GM21528 (cell line): ENCODE data around the gene IGSF23.
"Not testable (repeated sequence)": the region's sequence is repeated elsewhere in the genome, so short reads cannot be mapped to it uniquely, and the experiment has no call there.

Experiments used
- ATAC-seq: cut with Tn5 transposase; IDR thresholded peaks from one replicate; pipeline ENCODE4 v1.9.1; 2021; ENCODE audit warnings: mild to moderate bottlenecking, moderate library complexity; ENCODE audit not compliant: unreplicated experiment, low FRiP score

IGSF23 gene

GRCh38 chr19:44658069-44658733, 44.8 kb downstream of the IGSF23 start:
- no peak for ATAC-seq

DNA sequence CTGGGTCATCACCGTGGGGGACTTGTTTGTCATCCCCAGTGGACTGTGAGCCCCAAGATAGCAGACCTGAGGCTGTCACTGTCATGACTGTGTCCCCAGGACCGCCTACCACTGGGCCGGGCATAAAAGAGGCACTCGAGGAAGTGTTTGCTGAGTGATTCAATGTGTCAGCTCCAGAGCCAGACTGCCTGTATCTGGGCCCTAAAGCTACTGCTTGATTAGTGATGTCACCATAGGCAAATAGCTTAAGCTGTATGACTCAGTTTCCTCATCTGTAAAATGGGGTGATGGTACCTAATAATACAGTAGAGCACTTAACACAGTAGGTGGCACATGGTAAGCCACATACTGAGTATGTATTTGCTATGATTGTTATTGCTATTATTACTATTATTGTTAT, 46.7 kb downstream of the IGSF23 start:
- ATAC-seq = no peak

DNA sequence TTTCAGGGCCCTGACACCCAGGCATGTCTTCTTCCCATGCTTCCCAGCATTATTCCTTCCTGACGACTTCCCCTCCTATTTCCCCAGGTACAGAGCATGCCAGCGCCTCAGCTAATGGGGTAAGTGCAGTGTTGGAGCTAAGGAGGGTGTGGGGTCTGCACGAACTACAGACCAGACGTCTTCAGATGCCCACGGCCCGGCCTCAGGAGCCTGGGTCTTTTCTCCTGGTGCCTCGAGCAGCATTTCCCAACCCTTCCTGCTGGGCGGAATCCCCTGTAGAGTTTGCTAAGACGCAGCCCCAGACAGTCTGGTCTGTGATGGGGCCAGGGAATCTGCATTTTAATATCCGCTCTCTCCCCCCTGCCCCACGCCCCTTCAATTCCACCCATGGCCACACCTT, 47.8 kb downstream of the IGSF23 start:
- no peak for ATAC-seq

- no peak for ATAC-seq
These were observed 48.5 kb downstream of the IGSF23 start for GRCh38 chr19:44661904-44662303.

DNA sequence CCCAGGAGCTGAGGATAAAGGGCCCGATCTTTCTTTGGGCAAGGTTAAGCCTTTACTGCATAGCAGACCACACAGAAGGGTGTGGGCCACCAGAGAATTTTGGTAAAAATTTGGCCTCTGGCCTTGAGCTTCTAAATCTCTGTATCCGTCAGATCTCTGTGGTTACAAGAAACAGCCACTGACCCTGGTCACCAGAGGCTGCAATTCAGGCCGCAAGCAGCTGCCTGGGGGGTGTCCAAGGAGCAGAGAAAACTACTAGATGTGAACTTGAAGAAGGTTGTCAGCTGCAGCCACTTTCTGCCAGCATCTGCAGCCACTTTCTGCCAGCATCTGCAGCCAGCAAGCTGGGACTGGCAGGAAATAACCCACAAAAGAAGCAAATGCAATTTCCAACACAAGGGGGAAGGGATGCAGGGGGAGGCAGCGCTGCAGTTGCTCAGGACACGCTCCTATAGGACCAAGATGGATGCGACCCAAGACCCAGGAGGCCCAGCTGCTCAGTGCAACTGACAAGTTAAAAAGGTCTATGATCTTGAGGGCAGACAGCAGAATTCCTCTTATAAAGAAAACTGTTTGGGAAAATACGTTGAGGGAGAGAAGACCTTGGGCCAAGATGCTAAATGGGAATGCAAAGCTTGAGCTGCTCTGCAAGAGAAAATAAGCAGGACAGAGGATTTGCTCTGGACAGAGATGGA, 49.5 kb downstream of the IGSF23 start:
- no peak for ATAC-seq

DNA sequence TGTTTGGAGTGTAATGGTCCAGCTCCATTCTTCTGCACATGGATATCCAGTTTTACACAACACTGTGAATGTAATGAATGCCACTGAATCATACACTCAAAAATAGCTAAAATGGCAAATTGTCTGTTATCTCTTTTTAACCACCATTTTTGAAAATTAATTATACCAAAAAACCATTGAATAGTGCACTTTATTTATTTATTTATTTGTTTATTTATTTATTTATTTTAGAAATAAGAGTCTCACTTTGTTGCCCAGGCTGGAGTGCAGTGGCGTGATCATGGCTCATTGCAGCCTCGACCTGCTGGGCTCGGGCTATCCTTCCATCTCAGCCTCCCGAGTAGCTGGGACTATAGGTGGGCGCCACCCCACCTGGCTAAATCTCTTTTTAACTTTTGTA, 50.6 kb downstream of the IGSF23 start:
- ATAC-seq = no peak

- ATAC-seq = no peak
These were observed 51.6 kb downstream of the IGSF23 start for GRCh38 chr19:44664976-44665375.

DNA sequence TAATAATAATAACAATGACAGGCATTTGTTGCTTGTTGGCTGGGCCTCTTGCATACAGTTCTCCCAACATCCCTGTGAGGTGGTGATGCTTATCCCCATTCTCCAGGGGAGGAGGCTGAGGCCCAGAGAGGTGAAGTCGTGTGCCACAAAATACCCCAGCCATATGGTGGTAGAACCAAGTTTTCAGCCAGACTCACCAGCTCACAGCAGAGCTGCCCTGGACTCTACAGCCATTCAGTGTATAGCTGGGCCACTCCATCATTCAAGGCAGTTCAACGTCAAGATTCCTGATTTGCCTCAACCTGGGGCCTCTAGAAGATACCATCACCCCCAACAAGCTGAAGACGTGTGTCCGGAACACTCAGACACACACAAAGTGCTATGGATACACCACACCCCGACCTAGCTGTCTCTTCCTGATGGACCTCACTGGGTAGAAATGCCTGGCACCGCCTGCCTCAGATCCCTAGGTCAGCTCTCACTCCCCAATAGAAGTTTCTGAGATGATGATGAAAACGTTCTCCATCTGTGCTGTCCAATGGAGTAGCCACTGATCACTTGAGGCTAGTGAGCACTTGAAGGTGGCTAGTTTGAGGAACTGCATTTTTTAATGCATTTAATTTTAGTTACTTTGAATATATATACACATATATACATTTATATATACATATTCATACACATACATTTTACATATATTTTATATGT, 53.6 kb downstream of the IGSF23 start:
- no peak for ATAC-seq

DNA sequence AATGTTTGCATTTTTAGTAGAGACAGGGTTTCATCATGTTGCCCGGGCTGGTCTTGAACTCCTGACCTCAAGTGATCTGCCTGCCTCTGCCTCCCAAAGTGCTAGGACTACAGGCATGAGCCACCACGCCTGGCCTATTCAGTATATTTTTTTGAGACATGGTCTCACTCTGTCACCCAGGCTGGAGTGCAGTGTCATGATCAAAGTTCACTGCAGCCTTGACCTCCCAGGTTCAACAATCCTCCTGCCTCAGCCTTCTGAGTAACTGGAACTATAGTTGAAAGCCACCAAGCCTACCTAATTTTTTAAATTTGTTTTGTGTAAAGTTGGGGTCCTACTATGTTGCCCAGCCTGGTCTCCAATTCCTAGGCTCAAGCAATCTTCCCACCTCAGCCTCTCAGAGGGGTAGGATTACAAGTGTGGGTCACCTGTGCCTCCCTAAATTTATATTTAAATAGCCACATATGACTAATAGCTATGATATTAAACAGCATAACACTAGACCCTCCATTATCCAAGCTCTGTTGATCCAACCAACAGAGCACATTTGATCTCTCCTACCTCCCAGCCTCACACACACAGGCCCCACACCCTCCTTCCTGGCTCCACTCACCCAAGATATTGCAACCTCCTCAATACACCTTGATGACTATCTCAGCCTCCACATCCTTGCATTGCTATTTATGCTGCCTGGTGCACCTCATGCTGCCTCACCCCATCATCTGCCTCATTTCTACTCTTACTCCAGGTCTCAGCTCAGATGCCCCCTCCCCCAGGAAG, 55.8 kb downstream of the IGSF23 start:
- no peak for ATAC-seq

GRCh38 chr19:44670027-44670426, 56.7 kb downstream of the IGSF23 start:
- not testable (repeated sequence) for ATAC-seq

DNA sequence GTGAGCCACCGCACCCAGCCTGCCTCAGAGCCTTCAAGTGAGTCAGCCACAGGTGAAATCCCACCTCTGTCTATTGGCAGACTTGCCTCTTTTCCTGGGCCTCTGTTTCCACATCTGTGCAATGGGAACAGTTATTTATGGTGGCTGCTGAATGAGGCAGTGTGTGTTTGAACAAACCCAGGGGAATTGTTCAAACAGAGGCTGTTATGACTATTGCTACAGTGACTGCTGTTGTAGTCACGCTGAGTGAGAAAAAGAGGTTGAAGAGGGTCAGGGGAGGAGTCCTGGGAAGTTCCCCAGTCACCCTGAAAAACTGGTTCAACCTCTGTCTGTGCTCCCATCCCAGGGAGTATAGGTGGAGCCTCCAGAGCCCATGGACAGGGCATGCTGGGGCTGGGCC, 58.0 kb downstream of the IGSF23 start, which contains the start of gene CEACAM19:
Gene CEACAM19 (plus strand): TSS at position 83 of the 400 bp plus-strand sequence. CDS start 450 bp downstream, outside the sequence.
- no peak for ATAC-seq

- ATAC-seq = no peak
These were observed 58.9 kb downstream of the IGSF23 start for GRCh38 chr19:44672226-44672625.

GRCh38 chr19:44673510-44673909, 60.1 kb downstream of the IGSF23 start:
- ATAC-seq = no peak

DNA sequence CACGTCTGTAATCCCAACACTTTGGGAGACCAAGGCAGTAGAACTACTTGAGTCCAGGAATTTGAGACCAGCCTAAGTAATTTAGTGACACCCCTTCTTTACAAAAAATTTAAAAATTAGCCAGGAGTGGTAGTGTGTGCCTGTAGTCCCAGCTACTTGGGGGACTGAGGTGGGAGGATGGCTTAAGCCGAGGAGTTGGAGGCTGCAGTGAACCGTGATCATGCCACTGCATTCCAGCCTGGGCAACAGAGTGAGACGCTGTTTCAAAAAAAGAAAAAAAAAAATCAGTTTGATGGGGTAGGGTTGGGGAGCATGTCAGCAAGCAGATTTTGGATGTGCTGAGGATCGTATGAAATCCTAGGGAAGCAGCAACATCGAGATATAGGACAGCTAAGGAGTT, 62.2 kb downstream of the IGSF23 start:
- no peak for ATAC-seq

DNA sequence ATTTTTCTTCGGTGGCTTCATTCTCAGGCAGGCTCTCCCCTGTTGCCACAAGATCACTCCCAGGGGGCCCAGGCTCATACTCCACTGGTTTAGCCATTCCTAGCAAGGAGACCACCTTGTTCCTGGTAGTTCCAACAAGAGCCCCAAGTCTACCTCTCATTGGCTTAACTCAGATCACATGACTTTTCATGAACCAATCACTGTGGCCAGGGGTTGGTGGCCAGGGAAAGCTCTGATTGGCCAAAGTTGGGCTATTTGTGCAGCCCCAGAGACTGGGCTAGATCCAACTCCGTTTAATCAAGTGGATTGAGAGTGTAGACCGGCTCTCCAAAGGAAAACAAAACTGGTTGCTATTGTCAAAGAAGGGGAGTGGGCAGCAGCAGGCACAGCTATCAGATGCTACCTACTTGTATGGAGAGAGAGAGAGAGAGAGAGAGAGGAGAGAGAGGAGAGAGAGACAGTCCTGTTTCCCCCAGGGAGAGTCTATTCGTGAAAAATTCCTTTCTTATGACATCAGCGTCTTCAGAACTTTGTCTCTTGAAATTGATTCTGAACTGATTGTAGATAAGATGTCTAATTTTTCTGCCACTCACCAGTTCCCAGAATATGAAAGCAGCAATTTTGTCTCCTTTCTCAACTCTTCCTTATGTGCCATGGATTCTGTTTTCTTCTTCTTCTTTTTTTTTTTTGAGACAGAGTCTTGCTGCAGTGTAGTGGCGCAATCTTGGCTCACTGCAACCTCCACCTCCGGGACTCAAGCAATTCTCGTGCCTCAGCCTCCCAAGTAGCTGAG, 63.9 kb downstream of the IGSF23 start:
- no peak for ATAC-seq

- no peak for ATAC-seq
These were observed 67.2 kb downstream of the IGSF23 start for GRCh38 chr19:44680536-44680935.

- ATAC-seq = no peak
These were observed 68.8 kb downstream of the IGSF23 start for GRCh38 chr19:44681992-44682790.

- ATAC-seq = no peak
These were observed 69.4 kb downstream of the IGSF23 start for GRCh38 chr19:44682807-44683206.
